A673 (cell line): ENCODE data around the gene SSH2. TPM values are rescaled to one million over a fixed set of nuclear protein-coding genes. Genes with fewer than 3 reads are reported as not detected.

Experiments used
- BruUV-seq: library from RNA; stranded (reverse); fragments of 400-500 nt; replicated peaks from 2 replicates; lab custom pipeline; 2021; lab: Mats Ljungman, UMichigan
- CTCF ChIA-PET: fragments of 300-600 bp; sonication (Branson Sonifier 250); formaldehyde crosslinking; loops from one replicate; lab custom pipeline; 2022; ENCODE audit warnings: antibody characterized with exemption; lab: Charles Lee
- POLR2A ChIA-PET: fragments of 300-600 bp; sonication (Branson Sonifier 250); formaldehyde crosslinking; loops from one replicate; lab custom pipeline; 2022; ENCODE audit warnings: antibody characterized with exemption; ENCODE audit not compliant: low non-redundant PET; lab: Charles Lee
- DNase-seq: peaks from one replicate; pipeline ENCODE4 v3.0.0-alpha.2; 2015; ENCODE audit warnings: low spot score
- H3K27ac ChIP-seq: fragments of 200-600 bp; sonication (generic); 2 replicates; pipeline ENCODE4 v1.5.1; 2016; ENCODE audit warnings: mixed run types, low read depth, mild to moderate bottlenecking, mixed read lengths, antibody characterized with exemption, low read length; ENCODE audit not compliant: poor library complexity, severe bottlenecking
- H3K27me3 ChIP-seq: fragments of 200-600 bp; sonication (generic); replicated peaks from 2 replicates; pipeline ENCODE4 v1.6.1; 2017; ENCODE audit warnings: mixed run types, low read depth, mild to moderate bottlenecking, mixed read lengths, antibody characterized with exemption, low read length; ENCODE audit not compliant: insufficient read depth, poor library complexity
- H3K36me3 ChIP-seq: fragments of 200-600 bp; sonication (generic); 2 replicates; pipeline ENCODE4 v1.6.1; 2016; ENCODE audit warnings: mixed run types, mild to moderate bottlenecking, mixed read lengths, antibody characterized with exemption, low read length; ENCODE audit not compliant: insufficient read depth, poor library complexity, severe bottlenecking
- H3K4me1 ChIP-seq: fragments of 200-600 bp; sonication (generic); 2 replicates; pipeline ENCODE4 v1.6.1; 2017; ENCODE audit warnings: mixed run types, mild to moderate bottlenecking, mixed read lengths, antibody characterized with exemption, low read length; ENCODE audit not compliant: insufficient read depth, poor library complexity, severe bottlenecking
- H3K4me3 ChIP-seq: fragments of 200-600 bp; sonication (generic); 2 replicates; pipeline ENCODE4 v1.5.1; 2016; ENCODE audit warnings: low read depth, mixed run types, mild to moderate bottlenecking, mixed read lengths, low read length; ENCODE audit not compliant: poor library complexity, severe bottlenecking
- H3K9me3 ChIP-seq: fragments of 200-600 bp; sonication (generic); 2 replicates; pipeline ENCODE4 v1.6.1; 2016; ENCODE audit warnings: mixed run types, low read depth, mild to moderate bottlenecking, mixed read lengths, antibody characterized with exemption, low read length; ENCODE audit not compliant: poor library complexity, severe bottlenecking
- EZH2 ChIP-seq: fragments of 200-600 bp; sonication (generic); IDR thresholded peaks from 2 replicates; pipeline ENCODE4 v1.6.1; 2017; ENCODE audit warnings: borderline replicate concordance, low read depth, mild to moderate bottlenecking, mixed read lengths, antibody characterized with exemption, low read length; ENCODE audit not compliant: poor library complexity, severe bottlenecking
- intact Hi-C: fragments of 100-400 bp; cut with micrococcal nuclease; formaldehyde crosslinking; loops from one replicate; pipeline ENCODE4 v1.10.0; 2022; ENCODE audit not compliant: unreplicated experiment
- total RNA-seq: library from RNA; stranded (reverse); gene quantifications from 2 replicates; pipeline ENCODE4 v1.2.3, GENCODE V29; 2021
- TF ChIP-seq, protein P1 (sequence below): fragments of 300-800, 200-600 bp; sonication (generic); conservative IDR thresholded peaks from 2 replicates; pipeline ENCODE4 v1.5.1; 2017; ENCODE audit warnings: low read depth, mild to moderate bottlenecking, antibody characterized with exemption, low read length, moderate library complexity, mixed read lengths

SSH2 gene
- total RNA-seq, 1 experiment from 2014 or later, result 75.5 TPM

DNA sequence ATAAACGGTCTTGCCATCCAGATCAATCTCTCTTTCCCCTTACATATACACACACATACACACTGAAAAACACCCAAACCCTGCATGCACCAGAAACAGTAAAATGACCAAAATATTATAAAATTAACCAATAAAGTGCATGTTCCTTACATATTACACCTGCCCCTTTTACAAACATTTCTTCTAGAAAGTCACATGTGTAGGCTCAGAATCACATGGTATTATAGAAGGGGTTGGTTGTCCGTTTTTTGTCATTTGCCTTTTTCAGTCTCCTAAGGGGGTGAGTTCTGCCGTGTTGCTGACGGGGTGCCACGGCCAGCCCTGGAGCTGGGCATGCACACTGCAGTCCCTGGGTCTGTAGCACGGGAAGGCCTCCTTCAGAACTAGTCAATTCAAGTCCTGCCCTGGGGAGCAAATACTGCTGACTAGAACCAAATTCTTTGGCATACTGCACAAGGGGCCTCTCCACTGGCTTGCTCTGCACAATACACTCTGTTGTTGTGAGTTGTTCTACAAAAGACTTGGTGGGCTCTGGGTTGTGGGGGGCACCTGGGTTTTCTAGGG lies 299.3 kb downstream of the SSH2 start:
- BruUV-seq, result no TSS peak
- no peak overlapping the region for H3K4me3 ChIP-seq
- no peak for DNase-seq
- ChIA-PET POLR2A (no interaction called here), CTCF (no interaction called here)
- intact Hi-C loops, result no loop called here
- no peak for TF ChIP-seq EZH2
- TF ChIP-seq, protein P1, sequence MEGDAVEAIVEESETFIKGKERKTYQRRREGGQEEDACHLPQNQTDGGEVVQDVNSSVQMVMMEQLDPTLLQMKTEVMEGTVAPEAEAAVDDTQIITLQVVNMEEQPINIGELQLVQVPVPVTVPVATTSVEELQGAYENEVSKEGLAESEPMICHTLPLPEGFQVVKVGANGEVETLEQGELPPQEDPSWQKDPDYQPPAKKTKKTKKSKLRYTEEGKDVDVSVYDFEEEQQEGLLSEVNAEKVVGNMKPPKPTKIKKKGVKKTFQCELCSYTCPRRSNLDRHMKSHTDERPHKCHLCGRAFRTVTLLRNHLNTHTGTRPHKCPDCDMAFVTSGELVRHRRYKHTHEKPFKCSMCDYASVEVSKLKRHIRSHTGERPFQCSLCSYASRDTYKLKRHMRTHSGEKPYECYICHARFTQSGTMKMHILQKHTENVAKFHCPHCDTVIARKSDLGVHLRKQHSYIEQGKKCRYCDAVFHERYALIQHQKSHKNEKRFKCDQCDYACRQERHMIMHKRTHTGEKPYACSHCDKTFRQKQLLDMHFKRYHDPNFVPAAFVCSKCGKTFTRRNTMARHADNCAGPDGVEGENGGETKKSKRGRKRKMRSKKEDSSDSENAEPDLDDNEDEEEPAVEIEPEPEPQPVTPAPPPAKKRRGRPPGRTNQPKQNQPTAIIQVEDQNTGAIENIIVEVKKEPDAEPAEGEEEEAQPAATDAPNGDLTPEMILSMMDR, result no peak
- no peaks in the 10 kb centered on the region for H3K27me3 ChIP-seq
- no peak overlapping the region for H3K27ac ChIP-seq
- H3K4me1 ChIP-seq, result no peaks in the 10 kb centered on the region
- H3K36me3 ChIP-seq, result peaks cover 27% of the 10 kb centered on the region
- no peaks in the 10 kb centered on the region for H3K9me3 ChIP-seq

DNA sequence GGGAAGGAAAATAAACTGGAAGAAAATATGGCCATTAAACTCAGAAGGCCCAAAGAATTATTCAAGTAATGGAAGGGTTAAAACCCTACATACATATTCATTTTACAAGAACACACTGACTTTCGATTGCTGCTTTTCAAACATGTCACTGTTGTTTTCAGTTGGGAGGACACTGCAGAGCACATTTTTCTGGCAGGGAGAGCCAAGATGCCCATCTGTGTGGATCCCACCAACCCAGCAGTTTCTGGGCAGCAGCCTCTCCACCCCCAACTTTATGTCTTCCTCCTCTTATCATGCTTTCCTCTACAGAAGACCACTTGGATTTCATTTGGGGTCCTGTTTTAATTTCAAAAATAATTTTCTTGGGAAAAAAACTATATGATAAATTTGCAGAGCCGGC lies 300.2 kb downstream of the SSH2 start:
- ChIA-PET CTCF (no interaction called here), POLR2A (no interaction called here)
- TF ChIP-seq, protein P1, result no peak
- no peak for TF ChIP-seq EZH2
- no peak overlapping the region for H3K27ac ChIP-seq
- H3K4me3 ChIP-seq, result no peak overlapping the region
- no TSS peak for BruUV-seq
- no peaks in the 10 kb centered on the region for H3K9me3 ChIP-seq
- intact Hi-C loops, result loop anchor here (10.0 kb wide), 1 partner anchor 65 kb away; the partner anchor contains the start of genes ABHD15 and TP53I13
- no peaks in the 10 kb centered on the region for H3K4me1 ChIP-seq
- H3K27me3 ChIP-seq, result no peaks in the 10 kb centered on the region
- DNase-seq, result no peak
- peaks cover 21% of the 10 kb centered on the region for H3K36me3 ChIP-seq

DNA sequence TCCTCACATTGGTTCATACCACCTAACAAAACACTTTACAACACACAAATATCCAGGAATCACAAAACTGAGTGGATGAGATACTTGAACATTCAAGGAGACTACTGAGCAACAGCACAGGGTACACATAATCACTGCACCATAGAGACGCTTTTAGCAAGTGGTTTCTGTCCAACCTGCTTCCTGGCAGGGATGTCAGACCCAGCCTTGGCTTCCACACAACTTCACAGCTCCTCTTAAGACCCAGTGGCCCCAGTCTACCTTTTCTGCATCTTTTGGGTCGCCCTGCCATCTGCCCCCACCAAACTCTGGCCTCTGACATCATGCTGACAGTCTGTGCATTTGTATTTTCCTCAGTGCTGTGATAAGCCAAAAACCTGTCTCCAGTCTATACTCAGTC lies 301.4 kb downstream of the SSH2 start:
- no peak for TF ChIP-seq EZH2
- TF ChIP-seq, protein P1, result no peak
- Histone ChIP-seq H3K27me3 (no peaks in the 10 kb centered on the region), H3K4me3 (no peak overlapping the region), H3K9me3 (no peaks in the 10 kb centered on the region), H3K36me3 (peaks cover 19% of the 10 kb centered on the region), H3K4me1 (no peaks in the 10 kb centered on the region), H3K27ac (no peak overlapping the region)
- CTCF ChIA-PET, result no interaction called here
- POLR2A ChIA-PET, result no interaction called here
- intact Hi-C loops, result loop anchor here (10.0 kb wide), 1 partner anchor 64 kb away; the partner anchor contains the start of genes ABHD15 and TP53I13
- DNase-seq, result no peak
- no TSS peak for BruUV-seq
